Caco-2 (cell line): ENCODE data around the gene FURIN. TPM values are rescaled to one million over a fixed set of nuclear protein-coding genes. Genes with fewer than 3 reads are reported as not detected.

Experiments used
- BruUV-seq: library from RNA; stranded (reverse); fragments of 400-500 nt; replicated peaks from 2 replicates; lab custom pipeline; 2021; lab: Mats Ljungman, UMichigan
- CTCF ChIA-PET: fragments of 300-600 bp; sonication (Branson Sonifier 250); formaldehyde crosslinking; loops from one replicate; lab custom pipeline; 2022; ENCODE audit warnings: antibody characterized with exemption; lab: Charles Lee
- POLR2A ChIA-PET: fragments of 300-600 bp; sonication (Branson Sonifier 250); formaldehyde crosslinking; loops from one replicate; lab custom pipeline; 2022; ENCODE audit warnings: antibody characterized with exemption; lab: Charles Lee
- DNase-seq, 2 experiments: peaks; one replicate each; pipeline versions ENCODE4 v3.0.0 to v3.0.0-alpha.2; 2020 to 2022
- H3K27me3 ChIP-seq: replicated peaks from 2 replicates; pipeline ENCODE4 v1.6.0; 2011; ENCODE audit warnings: low read length; ENCODE audit not compliant: control insufficient read depth, insufficient read depth
- H3K36me3 ChIP-seq: 2 replicates; pipeline ENCODE4 v1.5.1; 2011; ENCODE audit warnings: low read length; ENCODE audit not compliant: control insufficient read depth, insufficient read depth
- H3K4me1 ChIP-seq: fragments of 250-450 bp; sonication (Bioruptor Pico); 2 replicates; pipeline ENCODE4 v1.5.1; 2020; ENCODE audit warnings: mild to moderate bottlenecking
- H3K4me3 ChIP-seq: 2 replicates; pipeline ENCODE4 v1.5.1; 2011; ENCODE audit warnings: low read depth, mild to moderate bottlenecking, control low read depth, low read length
- H3K9me3 ChIP-seq: fragments of 250-450 bp; sonication (Bioruptor Pico); 2 replicates; pipeline ENCODE4 v1.5.1; 2020; ENCODE audit warnings: mild to moderate bottlenecking, moderate library complexity
- H3K27ac Mint-ChIP-seq: one replicate; pipeline ENCODE4 v1.8.0; 2022; ENCODE audit warnings: mixed read lengths; ENCODE audit not compliant: unreplicated experiment
- H3K27me3 Mint-ChIP-seq: one replicate; pipeline ENCODE4 v1.8.0; 2022; ENCODE audit warnings: mixed read lengths; ENCODE audit not compliant: insufficient read depth, unreplicated experiment
- H3K36me3 Mint-ChIP-seq: one replicate; pipeline ENCODE4 v1.8.0; 2022; ENCODE audit warnings: mild to moderate bottlenecking, mixed read lengths; ENCODE audit not compliant: insufficient read depth, unreplicated experiment
- H3K4me1 Mint-ChIP-seq: one replicate; pipeline ENCODE4 v1.8.0; 2022; ENCODE audit warnings: low read depth, mixed read lengths; ENCODE audit not compliant: unreplicated experiment
- H3K4me3 Mint-ChIP-seq: one replicate; pipeline ENCODE4 v1.8.0; 2022; ENCODE audit warnings: mild to moderate bottlenecking, moderate library complexity, mixed read lengths; ENCODE audit not compliant: unreplicated experiment
- H3K9me3 Mint-ChIP-seq: one replicate; pipeline ENCODE4 v1.8.0; 2022; ENCODE audit warnings: mixed read lengths; ENCODE audit not compliant: unreplicated experiment
- CTCF ChIP-seq, 2 experiments: fragments of 200-600 bp in 1 of 2; IDR thresholded peaks; 1 replicate in 1 of 2; 2 replicates in 1 of 2; pipeline versions ENCODE4 v1.5.1 to v1.8.0; 2011 to 2022; ENCODE audit warnings: antibody characterized with exemption in 1 of 2, control low read depth in 1 of 2, inconsistent platforms in 1 of 2, low read depth in 1 of 2, low read length in 1 of 2, mild to moderate bottlenecking in 1 of 2, moderate library complexity in 1 of 2; ENCODE audit not compliant: insufficient read depth in 1 of 2, severe bottlenecking in 1 of 2, unreplicated experiment in 1 of 2
- intact Hi-C: fragments of 100-400 bp; cut with micrococcal nuclease; formaldehyde crosslinking; loops from one replicate; pipeline ENCODE4 v1.10.0; 2022; ENCODE audit not compliant: unreplicated experiment
- total RNA-seq: library from RNA; stranded (reverse); gene quantifications from 2 replicates; pipeline ENCODE4 v1.2.3, GENCODE V29; 2022

The FURIN gene
- total RNA-seq, 1 experiment from 2014 or later, result 43.0 TPM

- H3K9me3 Mint-ChIP-seq, result no peaks in the 10 kb centered on the region
These were observed 8.9 kb downstream of the FURIN start for GRCh38 chr15:90877315-90877714.

GRCh38 chr15:90877996-90878395 lies 9.6 kb downstream of the FURIN start:
- Histone ChIP-seq H3K9me3 (no peaks in the 10 kb centered on the region), H3K36me3 (no peaks in the 10 kb centered on the region), H3K27me3 (no peaks in the 10 kb centered on the region), H3K4me1 (peaks cover 18% of the 10 kb centered on the region), H3K4me3 (no peak overlapping the region)
- ChIA-PET POLR2A (no interaction called here), CTCF (no interaction called here)
- no peaks in the 10 kb centered on the region for H3K4me1 Mint-ChIP-seq
- no peak for DNase-seq
- H3K4me3 Mint-ChIP-seq, result no peak overlapping the region
- peaks cover 23% of the 10 kb centered on the region for H3K36me3 Mint-ChIP-seq
- no peak overlapping the region for H3K27ac Mint-ChIP-seq
- no peaks in the 10 kb centered on the region for H3K27me3 Mint-ChIP-seq
- H3K9me3 Mint-ChIP-seq, result no peaks in the 10 kb centered on the region
- BruUV-seq, result no TSS peak
- intact Hi-C loops, result no loop called here
- TF ChIP-seq CTCF (IDR thresholded peaks at IDR 0.05; ENCODE audit: insufficient read depth in 1 of 2, low read depth in 1 of 2, low read length in 1 of 2, severe bottlenecking in 1 of 2, unreplicated experiment in 1 of 2), result no peak

More at GRCh38 chr15:90877315-90877714, 8.9 kb downstream of the FURIN start:
- H3K27me3 ChIP-seq, result no peaks in the 10 kb centered on the region
- no peaks in the 10 kb centered on the region for H3K4me1 Mint-ChIP-seq
- intact Hi-C loops, result no loop called here
- ChIA-PET POLR2A (no interaction called here), CTCF (no interaction called here)
- BruUV-seq, result no TSS peak
- H3K4me1 ChIP-seq, result peaks cover 24% of the 10 kb centered on the region
- H3K36me3 Mint-ChIP-seq, result peaks cover 23% of the 10 kb centered on the region
- no peaks in the 10 kb centered on the region for H3K9me3 ChIP-seq
- no peak overlapping the region for H3K4me3 Mint-ChIP-seq
- H3K36me3 ChIP-seq, result no peaks in the 10 kb centered on the region
- no peaks in the 10 kb centered on the region for H3K27me3 Mint-ChIP-seq
- no peak overlapping the region for H3K27ac Mint-ChIP-seq
- DNase-seq, result no peak
- H3K4me3 ChIP-seq, result no peak overlapping the region
- TF ChIP-seq CTCF (IDR thresholded peaks at IDR 0.05; ENCODE audit: insufficient read depth in 1 of 2, low read depth in 1 of 2, low read length in 1 of 2, severe bottlenecking in 1 of 2, unreplicated experiment in 1 of 2), result no peak

- Mint-ChIP-seq H3K9me3 (no peaks in the 10 kb centered on the region), H3K36me3 (peaks cover 23% of the 10 kb centered on the region), H3K4me1 (no peaks in the 10 kb centered on the region), H3K4me3 (no peak overlapping the region), H3K27ac (no peak overlapping the region), H3K27me3 (no peaks in the 10 kb centered on the region)
- no peak for TF ChIP-seq CTCF (IDR thresholded peaks at IDR 0.05; ENCODE audit: insufficient read depth in 1 of 2, low read depth in 1 of 2, low read length in 1 of 2, severe bottlenecking in 1 of 2, unreplicated experiment in 1 of 2)
- Histone ChIP-seq H3K36me3 (no peaks in the 10 kb centered on the region), H3K4me3 (no peak overlapping the region), H3K27me3 (no peaks in the 10 kb centered on the region), H3K4me1 (peaks cover 11% of the 10 kb centered on the region), H3K9me3 (no peaks in the 10 kb centered on the region)
- CTCF ChIA-PET, result no interaction called here
- POLR2A ChIA-PET, result no interaction called here
- no peak for DNase-seq
- no TSS peak for BruUV-seq
- intact Hi-C loops, result no loop called here
These were observed 10.3 kb downstream of the FURIN start for GRCh38 chr15:90878660-90879059.
